Measurements from ENCODE around the gene CITED2. TPM values are rescaled to one million over a fixed set of nuclear protein-coding genes. Genes with fewer than 3 reads are reported as not detected.
A peak's percentile ranks its signal among the peaks of the same experiment; 100 is the strongest.

The CITED2 gene
- polyA plus RNA-seq, 2 donors = 20.3 to 29.5 TPM

- Histone ChIP-seq H3K4me1 (ENCODE audit: control insufficient read depth in 2 of 2, insufficient read depth in 2 of 2, low read length in 1 of 2) (no peaks in the 10 kb centered on the region), H3K9me3 (ENCODE audit: control insufficient read depth in 2 of 2, insufficient read depth in 1 of 2, low read depth in 1 of 2, low read length in 1 of 2) (no peaks in the 10 kb centered on the region)
- 87 to 92% methylated on average over 2 of the region's 2 CpGs for WGBS, 2 donors
Observed at GRCh38 chr6:139355172-139355571, 19.3 kb downstream of the CITED2 start.

GRCh38 chr6:139354189-139354588, 20.3 kb downstream of the CITED2 start:
- 63 to 74% methylated on average over 4 of the region's 4 CpGs for WGBS, 2 donors
- Histone ChIP-seq H3K27ac (ENCODE audit: low read depth in 2 of 2, low read length in 1 of 2) (no peak overlapping the region), H3K4me3 (ENCODE audit: low read depth in 1 of 2, low read length in 2 of 2) (no peak overlapping the region), H3K9me3 (ENCODE audit: control insufficient read depth in 2 of 2, insufficient read depth in 1 of 2, low read depth in 1 of 2, low read length in 1 of 2) (no peaks in the 10 kb centered on the region), H3K4me1 (ENCODE audit: control insufficient read depth in 2 of 2, insufficient read depth in 2 of 2, low read length in 1 of 2) (no peaks in the 10 kb centered on the region), H3K27me3 (ENCODE audit: control insufficient read depth in 1 of 2, insufficient read depth in 2 of 2, low read length in 2 of 2) (no peaks in the 10 kb centered on the region), H3K36me3 (ENCODE audit: control insufficient read depth in 2 of 2, insufficient read depth in 2 of 2, low read length in 1 of 2) (no peaks in the 10 kb centered on the region)

More at GRCh38 chr6:139355172-139355571, 19.3 kb downstream of the CITED2 start:
- Histone ChIP-seq H3K36me3 (ENCODE audit: control insufficient read depth in 2 of 2, insufficient read depth in 2 of 2, low read length in 1 of 2) (no peaks in the 10 kb centered on the region), H3K4me3 (ENCODE audit: low read depth in 1 of 2, low read length in 2 of 2) (no peak overlapping the region), H3K27ac (ENCODE audit: low read depth in 2 of 2, low read length in 1 of 2) (no peak overlapping the region), H3K27me3 (ENCODE audit: control insufficient read depth in 1 of 2, insufficient read depth in 2 of 2, low read length in 2 of 2) (no peaks in the 10 kb centered on the region)

- Histone ChIP-seq H3K4me1 (ENCODE audit: control insufficient read depth in 2 of 2, insufficient read depth in 2 of 2, low read length in 1 of 2) (no peaks in the 10 kb centered on the region), H3K36me3 (ENCODE audit: control insufficient read depth in 2 of 2, insufficient read depth in 2 of 2, low read length in 1 of 2) (no peaks in the 10 kb centered on the region), H3K4me3 (ENCODE audit: low read depth in 1 of 2, low read length in 2 of 2) (no peak overlapping the region), H3K27me3 (ENCODE audit: control insufficient read depth in 1 of 2, insufficient read depth in 2 of 2, low read length in 2 of 2) (no peaks in the 10 kb centered on the region), H3K9me3 (ENCODE audit: control insufficient read depth in 2 of 2, insufficient read depth in 1 of 2, low read depth in 1 of 2, low read length in 1 of 2) (no peaks in the 10 kb centered on the region), H3K27ac (ENCODE audit: low read depth in 2 of 2, low read length in 1 of 2) (no peak overlapping the region)
- 25 to 35% methylated on average over 5 of the region's 5 CpGs for WGBS, 2 donors
Observed at GRCh38 chr6:139349464-139350020, 24.9 kb downstream of the CITED2 start.

- no peaks in the 10 kb centered on the region for H3K36me3 ChIP-seq (ENCODE audit: control insufficient read depth in 2 of 2, insufficient read depth in 2 of 2, low read length in 1 of 2)
- H3K9me3 ChIP-seq (ENCODE audit: control insufficient read depth in 2 of 2, insufficient read depth in 1 of 2, low read depth in 1 of 2, low read length in 1 of 2) = no peaks in the 10 kb centered on the region
- peaks cover 0 to 12% of the 10 kb centered on the region in 2 donors for H3K4me1 ChIP-seq (ENCODE audit: control insufficient read depth in 2 of 2, insufficient read depth in 2 of 2, low read length in 1 of 2)
- no peak overlapping the region for H3K4me3 ChIP-seq (ENCODE audit: low read depth in 1 of 2, low read length in 2 of 2)
- H3K27me3 ChIP-seq (ENCODE audit: control insufficient read depth in 1 of 2, insufficient read depth in 2 of 2, low read length in 2 of 2) = no peaks in the 10 kb centered on the region
- H3K27ac ChIP-seq (ENCODE audit: low read depth in 2 of 2, low read length in 1 of 2) = no peak overlapping the region
- 97% methylated on average over 2 of the region's 2 CpGs for WGBS, 2 donors
Observed at GRCh38 chr6:139346392-139346791, 28.1 kb downstream of the CITED2 start.

GRCh38 chr6:139344186-139344963, 30.1 kb downstream of the CITED2 start:
- WGBS, 2 donors = 89 to 95% methylated on average over 4 of the region's 4 CpGs
- peaks cover 0 to 12% of the 10 kb centered on the region in 2 donors for H3K4me1 ChIP-seq (ENCODE audit: control insufficient read depth in 2 of 2, insufficient read depth in 2 of 2, low read length in 1 of 2)
- no peaks in the 10 kb centered on the region for H3K9me3 ChIP-seq (ENCODE audit: control insufficient read depth in 2 of 2, insufficient read depth in 1 of 2, low read depth in 1 of 2, low read length in 1 of 2)
- H3K27ac ChIP-seq (ENCODE audit: low read depth in 2 of 2, low read length in 1 of 2) = peak overlapping the region; percentile 15 to 72
- H3K27me3 ChIP-seq (ENCODE audit: control insufficient read depth in 1 of 2, insufficient read depth in 2 of 2, low read length in 2 of 2) = no peaks in the 10 kb centered on the region
- no peaks in the 10 kb centered on the region for H3K36me3 ChIP-seq (ENCODE audit: control insufficient read depth in 2 of 2, insufficient read depth in 2 of 2, low read length in 1 of 2)
- no peak overlapping the region for H3K4me3 ChIP-seq (ENCODE audit: low read depth in 1 of 2, low read length in 2 of 2)

GRCh38 chr6:139343052-139343750, 31.2 kb downstream of the CITED2 start:
- H3K27me3 ChIP-seq (ENCODE audit: control insufficient read depth in 1 of 2, insufficient read depth in 2 of 2, low read length in 2 of 2) = no peaks in the 10 kb centered on the region

GRCh38 chr6:139341060-139341459, 33.4 kb downstream of the CITED2 start:
- Histone ChIP-seq H3K27ac (ENCODE audit: low read depth in 2 of 2, low read length in 1 of 2) (no peak overlapping the region), H3K9me3 (ENCODE audit: control insufficient read depth in 2 of 2, insufficient read depth in 1 of 2, low read depth in 1 of 2, low read length in 1 of 2) (no peaks in the 10 kb centered on the region), H3K4me1 (ENCODE audit: control insufficient read depth in 2 of 2, insufficient read depth in 2 of 2, low read length in 1 of 2) (peaks cover 0 to 12% of the 10 kb centered on the region in 2 donors), H3K4me3 (ENCODE audit: low read depth in 1 of 2, low read length in 2 of 2) (no peak overlapping the region), H3K27me3 (ENCODE audit: control insufficient read depth in 1 of 2, insufficient read depth in 2 of 2, low read length in 2 of 2) (no peaks in the 10 kb centered on the region), H3K36me3 (ENCODE audit: control insufficient read depth in 2 of 2, insufficient read depth in 2 of 2, low read length in 1 of 2) (no peaks in the 10 kb centered on the region)
- WGBS, 2 donors = 91 to 97% methylated on average over 2 of the region's 2 CpGs

More at GRCh38 chr6:139343052-139343750, 31.2 kb downstream of the CITED2 start:
- peak overlapping the region; percentile 1 to 49 for H3K27ac ChIP-seq (ENCODE audit: low read depth in 2 of 2, low read length in 1 of 2)
- no peaks in the 10 kb centered on the region for H3K36me3 ChIP-seq (ENCODE audit: control insufficient read depth in 2 of 2, insufficient read depth in 2 of 2, low read length in 1 of 2)
- no peaks in the 10 kb centered on the region for H3K9me3 ChIP-seq (ENCODE audit: control insufficient read depth in 2 of 2, insufficient read depth in 1 of 2, low read depth in 1 of 2, low read length in 1 of 2)
- H3K4me3 ChIP-seq (ENCODE audit: low read depth in 1 of 2, low read length in 2 of 2) = no peak overlapping the region
- 41 to 60% methylated on average over 2 of the region's 2 CpGs for WGBS, 2 donors
- peaks cover 0 to 12% of the 10 kb centered on the region in 2 donors for H3K4me1 ChIP-seq (ENCODE audit: control insufficient read depth in 2 of 2, insufficient read depth in 2 of 2, low read length in 1 of 2)

GRCh38 chr6:139338795-139339194, 35.7 kb downstream of the CITED2 start:
- no peaks in the 10 kb centered on the region for H3K36me3 ChIP-seq (ENCODE audit: control insufficient read depth in 2 of 2, insufficient read depth in 2 of 2, low read length in 1 of 2)
- no peaks in the 10 kb centered on the region for H3K9me3 ChIP-seq (ENCODE audit: control insufficient read depth in 2 of 2, insufficient read depth in 1 of 2, low read depth in 1 of 2, low read length in 1 of 2)
- 65 to 69% methylated on average over 9 of the region's 9 CpGs for WGBS, 2 donors
- H3K4me3 ChIP-seq (ENCODE audit: low read depth in 1 of 2, low read length in 2 of 2) = no peak overlapping the region
- peak overlapping the region in 1 of 2 donors; percentile 14 for H3K27ac ChIP-seq (ENCODE audit: low read depth in 2 of 2, low read length in 1 of 2)
- H3K27me3 ChIP-seq (ENCODE audit: control insufficient read depth in 1 of 2, insufficient read depth in 2 of 2, low read length in 2 of 2) = no peaks in the 10 kb centered on the region
- H3K4me1 ChIP-seq (ENCODE audit: control insufficient read depth in 2 of 2, insufficient read depth in 2 of 2, low read length in 1 of 2) = peaks cover 0 to 5% of the 10 kb centered on the region in 2 donors

GRCh38 chr6:139337830-139338229, 36.6 kb downstream of the CITED2 start:
- H3K9me3 ChIP-seq (ENCODE audit: control insufficient read depth in 2 of 2, insufficient read depth in 1 of 2, low read depth in 1 of 2, low read length in 1 of 2) = no peaks in the 10 kb centered on the region
- H3K27ac ChIP-seq (ENCODE audit: low read depth in 2 of 2, low read length in 1 of 2) = peak overlapping the region; percentile 15 to 58
- H3K27me3 ChIP-seq (ENCODE audit: control insufficient read depth in 1 of 2, insufficient read depth in 2 of 2, low read length in 2 of 2) = no peaks in the 10 kb centered on the region
- no peaks in the 10 kb centered on the region for H3K4me1 ChIP-seq (ENCODE audit: control insufficient read depth in 2 of 2, insufficient read depth in 2 of 2, low read length in 1 of 2)
- no peaks in the 10 kb centered on the region for H3K36me3 ChIP-seq (ENCODE audit: control insufficient read depth in 2 of 2, insufficient read depth in 2 of 2, low read length in 1 of 2)
- 31 to 50% methylated on average over 5 of the region's 5 CpGs for WGBS, 2 donors
- H3K4me3 ChIP-seq (ENCODE audit: low read depth in 1 of 2, low read length in 2 of 2) = no peak overlapping the region
